Osteocyte (in vitro differentiated cells): ENCODE measurements around the gene ADRM1. TPM values are rescaled to one million over a fixed set of nuclear protein-coding genes. Genes with fewer than 3 reads are reported as not detected.

ENCODE experiments used
- DNase-seq: peaks from one replicate; pipeline ENCODE4 v3.0.0; 2021; ENCODE audit warnings: mixed read lengths; ENCODE audit not compliant: unreplicated experiment; ENCODE audit errors: extremely low spot score
- H3K27ac Mint-ChIP-seq: one replicate; pipeline ENCODE4 v1.8.0; 2021; ENCODE audit warnings: mild to moderate bottlenecking, mixed read lengths; ENCODE audit not compliant: unreplicated experiment
- H3K27me3 Mint-ChIP-seq: one replicate; pipeline ENCODE4 v1.8.0; 2021; ENCODE audit warnings: mixed read lengths; ENCODE audit not compliant: unreplicated experiment
- H3K36me3 Mint-ChIP-seq: one replicate; pipeline ENCODE4 v1.8.0; 2021; ENCODE audit warnings: mixed read lengths; ENCODE audit not compliant: unreplicated experiment
- H3K4me1 Mint-ChIP-seq: one replicate; pipeline ENCODE4 v1.8.0; 2021; ENCODE audit warnings: mixed read lengths; ENCODE audit not compliant: unreplicated experiment
- H3K4me3 Mint-ChIP-seq: one replicate; pipeline ENCODE4 v1.8.0; 2021; ENCODE audit warnings: mild to moderate bottlenecking, moderate library complexity, mixed read lengths; ENCODE audit not compliant: unreplicated experiment
- H3K9me3 Mint-ChIP-seq: one replicate; pipeline ENCODE4 v1.8.0; 2021; ENCODE audit warnings: mixed read lengths; ENCODE audit not compliant: unreplicated experiment
- CTCF ChIP-seq: fragments of 200-600 bp; sonication (generic); IDR thresholded peaks from 2 replicates; pipeline ENCODE4 v1.5.0; 2021; ENCODE audit warnings: antibody characterized with exemption, mild to moderate bottlenecking, moderate library complexity
- total RNA-seq: library from RNA; stranded (reverse); gene quantifications from 2 replicates; pipeline ENCODE4 v1.2.1, GENCODE V29; 2021

ADRM1 gene
- total RNA-seq, 1 donor from 2014 or later: 83.9 TPM

GRCh38 chr20:62306414-62307187 is 3.8 kb downstream of the ADRM1 start:
- Mint-ChIP-seq H3K27ac (no peak overlapping the region), H3K4me1 (peaks cover 23% of the 10 kb centered on the region), H3K36me3 (peaks cover 7% of the 10 kb centered on the region), H3K27me3 (no peaks in the 10 kb centered on the region), H3K4me3 (no peak overlapping the region), H3K9me3 (no peaks in the 10 kb centered on the region)
- no peak for DNase-seq
- TF ChIP-seq CTCF: no peak

- Mint-ChIP-seq H3K4me3 (no peak overlapping the region), H3K27me3 (no peaks in the 10 kb centered on the region), H3K27ac (no peak overlapping the region), H3K36me3 (peaks cover 7% of the 10 kb centered on the region), H3K4me1 (peaks cover 21% of the 10 kb centered on the region), H3K9me3 (no peaks in the 10 kb centered on the region)
- TF ChIP-seq CTCF: no peak
- DNase-seq: no peak
Observed at GRCh38 chr20:62307226-62308101, 4.7 kb downstream of the ADRM1 start.

GRCh38 chr20:62308102-62308822 is 5.5 kb downstream of the ADRM1 start:
- H3K27me3 Mint-ChIP-seq: no peaks in the 10 kb centered on the region
- peaks cover 21% of the 10 kb centered on the region for H3K4me1 Mint-ChIP-seq
- no peaks in the 10 kb centered on the region for H3K9me3 Mint-ChIP-seq
- H3K4me3 Mint-ChIP-seq: no peak overlapping the region
- H3K36me3 Mint-ChIP-seq: peaks cover 7% of the 10 kb centered on the region
- TF ChIP-seq CTCF: no peak
- DNase-seq: no peak
- H3K27ac Mint-ChIP-seq: no peak overlapping the region

- Mint-ChIP-seq H3K27me3 (no peaks in the 10 kb centered on the region), H3K4me3 (no peak overlapping the region), H3K36me3 (peaks cover 7% of the 10 kb centered on the region), H3K9me3 (no peaks in the 10 kb centered on the region), H3K27ac (no peak overlapping the region), H3K4me1 (peaks cover 11% of the 10 kb centered on the region)
- DNase-seq: no peak
- TF ChIP-seq CTCF: no peak
Observed at GRCh38 chr20:62309198-62309944, 6.6 kb downstream of the ADRM1 start.
